HG03066 (cell line): Measurements from ENCODE around the gene UBE3B.
"Not testable (repeated sequence)": the region's sequence is repeated elsewhere in the genome, so short reads cannot be mapped to it uniquely, and the experiment has no call there.

Source experiments
- ATAC-seq: cut with Tn5 transposase; IDR thresholded peaks from one replicate; pipeline ENCODE4 v1.9.1; 2021; ENCODE audit warnings: low read depth; ENCODE audit not compliant: unreplicated experiment

The UBE3B gene

DNA sequence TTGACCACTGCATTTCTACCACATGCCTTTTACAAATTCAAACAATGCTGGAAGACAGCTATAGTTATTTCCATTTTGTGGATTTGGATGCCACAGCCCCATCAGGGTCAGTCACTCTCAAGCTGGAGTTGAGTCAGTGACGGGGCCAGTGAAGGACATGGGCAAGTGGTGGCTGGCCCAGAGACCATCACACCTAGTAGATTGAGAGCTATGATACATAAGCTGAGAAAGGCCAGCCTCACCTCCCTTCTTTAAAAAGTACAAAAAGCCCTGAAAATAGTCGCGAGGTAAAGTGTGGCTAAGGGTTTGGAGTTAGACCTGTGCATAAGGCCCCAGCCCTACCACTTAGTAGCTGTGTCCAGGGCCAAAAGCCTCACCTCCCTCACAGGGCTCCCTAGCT is 4.4 kb upstream of the UBE3B start:
- ATAC-seq, result no peak

DNA sequence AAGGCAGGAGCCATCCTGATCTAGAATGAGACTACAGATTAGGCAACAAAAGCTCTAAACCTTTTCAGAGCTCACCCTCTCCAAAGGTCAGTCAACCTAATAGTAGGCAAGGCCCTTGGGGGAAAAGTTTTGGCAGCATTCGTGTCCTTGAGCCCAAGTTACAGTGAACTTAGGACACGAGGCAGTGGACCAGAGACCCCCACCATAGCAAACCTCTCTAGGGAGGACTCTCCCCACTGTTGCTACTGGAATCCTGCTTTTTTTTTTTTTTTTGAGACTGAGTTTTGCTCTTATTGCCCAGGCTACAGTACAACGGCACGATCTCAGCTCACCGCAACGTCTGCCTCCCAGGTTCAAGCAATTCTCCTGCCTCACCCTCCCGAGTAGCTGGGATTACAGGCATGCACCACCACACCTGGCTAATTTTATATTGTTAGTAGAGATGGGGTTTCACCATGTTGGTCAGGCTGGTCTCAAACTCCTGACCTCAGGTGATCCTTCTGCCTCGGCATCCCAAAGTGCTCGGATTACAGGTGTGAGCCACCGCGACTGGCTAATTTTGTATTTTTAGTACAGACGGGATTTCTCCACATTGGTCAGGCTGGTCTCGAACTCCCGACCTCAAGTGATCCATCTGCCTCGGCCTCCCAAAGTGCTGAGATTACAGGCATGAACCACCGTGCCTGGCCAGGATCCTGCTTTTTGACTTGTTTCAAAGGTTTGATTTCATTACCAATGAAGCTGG is 3.7 kb upstream of the UBE3B start:
- not testable (repeated sequence) for ATAC-seq

DNA sequence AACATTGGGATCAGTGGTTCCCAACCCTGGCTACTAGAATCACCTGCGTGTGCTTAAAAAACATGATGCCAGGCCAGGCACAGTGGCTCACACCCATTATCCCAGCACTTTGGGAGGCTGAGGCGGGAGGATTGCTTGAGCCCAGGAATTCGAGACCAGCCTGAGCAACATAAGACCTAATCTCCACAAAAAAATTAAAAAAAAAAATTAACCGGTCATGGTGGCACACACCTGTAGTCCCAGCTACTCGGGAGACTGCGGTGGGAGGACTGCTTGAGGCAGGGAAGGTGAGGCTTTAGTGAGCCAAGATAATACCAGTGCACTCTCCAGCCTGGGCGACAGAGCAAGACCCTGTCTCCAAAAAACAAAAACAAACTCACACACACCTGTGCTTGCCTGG is 2.3 kb upstream of the UBE3B start:
- no peak for ATAC-seq

DNA sequence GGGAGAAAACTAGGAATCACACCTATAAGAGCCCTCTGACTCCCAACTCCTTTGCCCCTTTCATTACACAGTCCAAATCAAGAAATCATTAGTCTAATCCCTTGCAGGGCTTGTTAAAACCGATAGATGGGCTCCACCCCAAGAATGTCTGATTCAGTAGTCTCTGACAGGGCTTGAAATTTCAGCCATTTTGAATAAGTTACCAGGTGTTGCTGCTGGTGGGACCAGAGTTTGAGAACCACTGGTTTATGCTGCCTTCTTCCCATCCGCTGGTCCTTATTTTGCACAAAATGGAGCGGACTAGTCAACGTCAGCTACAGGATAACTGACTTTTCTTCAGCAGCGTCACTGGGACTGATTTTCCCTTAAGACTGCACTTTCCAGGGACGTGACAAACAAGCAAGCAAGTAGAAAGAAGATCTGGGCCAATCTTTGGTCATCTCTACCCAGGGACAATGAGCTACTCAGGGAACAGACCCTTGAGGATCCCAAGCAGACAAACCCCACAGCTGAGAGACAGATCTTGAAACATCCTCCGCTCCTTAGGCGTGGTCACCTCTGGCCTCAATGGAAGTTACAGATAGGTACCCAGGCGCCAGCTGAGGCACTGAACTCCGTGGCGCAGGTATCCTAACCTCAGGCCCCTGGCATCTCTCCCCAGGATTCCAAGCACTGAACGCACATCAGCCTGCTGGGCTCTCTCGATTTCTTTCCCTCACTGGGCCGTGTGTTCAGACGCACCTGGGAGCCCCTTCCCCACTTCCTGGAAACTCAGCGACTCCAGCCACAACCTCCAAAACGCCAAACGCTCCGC is 1.2 kb upstream of the UBE3B start:
- no peak for ATAC-seq

DNA sequence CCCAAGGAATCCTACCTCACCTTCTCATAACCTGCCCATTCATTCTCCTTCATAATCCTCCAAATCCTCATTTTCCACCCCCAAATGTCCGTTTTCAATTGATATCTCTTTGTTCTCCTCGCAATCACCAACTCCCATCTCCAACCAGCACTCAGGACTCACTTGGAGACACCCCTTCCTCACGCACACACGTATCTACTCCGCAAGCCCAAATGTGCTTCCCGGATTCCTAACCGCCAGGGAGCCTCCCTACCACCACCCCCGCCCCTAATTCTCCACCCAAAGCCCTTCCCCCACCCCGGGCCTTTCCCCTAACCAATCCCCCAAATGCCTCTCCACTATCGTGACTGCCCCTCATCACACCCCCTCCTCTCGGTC is 638 bp upstream of the UBE3B start:
- ATAC-seq, result no peak

DNA sequence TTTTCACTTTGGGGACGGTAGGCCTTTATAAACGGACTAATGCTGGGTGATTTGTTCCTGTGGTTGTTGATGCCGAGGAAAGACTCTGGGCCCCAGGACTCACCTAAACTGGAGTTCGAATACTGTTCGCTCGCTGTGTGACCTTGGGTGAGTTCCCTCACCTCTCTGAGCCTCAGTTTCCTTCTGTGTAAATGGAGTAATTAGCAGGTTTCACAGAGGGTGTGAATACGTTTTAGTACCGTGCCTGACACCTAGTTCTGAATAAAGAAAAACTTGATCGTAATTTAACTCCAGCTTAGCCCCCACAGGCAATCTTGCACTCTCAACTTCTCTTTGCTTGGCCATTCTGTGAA is 505 bp downstream of the UBE3B start:
- no peak for ATAC-seq

DNA sequence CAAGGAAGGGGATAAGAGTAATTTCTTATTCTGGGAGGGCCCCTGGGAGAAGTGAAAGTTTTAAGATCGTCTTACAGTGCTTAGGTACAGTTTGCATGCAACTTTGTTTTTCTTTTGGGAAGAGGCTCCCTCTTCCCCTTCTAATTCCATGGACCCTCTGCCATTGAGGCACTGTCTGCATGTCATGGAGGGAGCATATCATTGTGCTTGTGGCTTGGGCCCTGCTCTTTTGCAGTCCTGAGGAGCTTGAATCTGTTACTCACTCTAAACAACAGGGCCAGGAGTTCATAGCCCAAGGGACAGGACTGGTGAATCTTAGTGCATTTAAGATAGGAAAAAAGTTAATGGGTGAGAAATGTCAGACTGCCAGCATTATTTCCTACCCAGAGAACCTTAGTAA is 2.3 kb downstream of the UBE3B start:
- no peak for ATAC-seq

DNA sequence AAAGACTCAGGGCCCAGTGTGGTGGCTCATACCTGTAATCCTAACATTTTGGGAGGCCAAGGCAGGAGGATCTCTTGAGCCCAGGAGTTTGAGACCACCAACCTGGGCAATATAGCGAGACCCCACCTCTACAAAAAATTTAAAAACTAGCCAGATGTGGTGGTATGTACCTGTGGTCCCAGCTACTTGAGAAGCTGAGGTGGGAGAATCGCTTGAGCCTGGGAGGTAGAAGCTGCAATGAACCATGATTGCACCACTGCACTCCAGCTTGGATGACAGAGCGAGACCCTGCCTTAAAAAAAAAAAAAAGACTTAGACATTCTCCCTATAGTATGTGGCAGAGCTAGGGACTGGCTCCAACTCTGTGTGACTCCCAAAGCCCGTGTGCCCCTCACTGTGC is 2.9 kb downstream of the UBE3B start:
- no peak for ATAC-seq

DNA sequence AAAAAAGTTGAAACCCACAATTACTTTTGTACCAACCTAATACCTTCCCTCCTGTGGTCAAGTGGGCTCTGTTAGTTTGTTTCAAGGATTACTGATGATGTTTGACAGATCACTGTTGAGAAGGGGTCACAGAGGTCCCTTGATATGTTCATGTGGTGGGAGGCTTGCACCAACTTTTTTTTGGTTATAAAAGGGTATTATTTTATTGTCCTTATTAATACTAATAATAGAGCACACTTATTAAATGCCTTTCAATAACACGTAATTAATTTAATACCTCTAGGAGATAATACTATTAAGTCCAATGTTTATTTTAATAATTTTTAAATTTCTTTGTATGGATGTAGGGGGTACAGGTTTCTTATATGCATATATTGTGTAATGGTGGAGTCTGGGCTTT is 4.4 kb downstream of the UBE3B start:
- ATAC-seq, result no peak

DNA sequence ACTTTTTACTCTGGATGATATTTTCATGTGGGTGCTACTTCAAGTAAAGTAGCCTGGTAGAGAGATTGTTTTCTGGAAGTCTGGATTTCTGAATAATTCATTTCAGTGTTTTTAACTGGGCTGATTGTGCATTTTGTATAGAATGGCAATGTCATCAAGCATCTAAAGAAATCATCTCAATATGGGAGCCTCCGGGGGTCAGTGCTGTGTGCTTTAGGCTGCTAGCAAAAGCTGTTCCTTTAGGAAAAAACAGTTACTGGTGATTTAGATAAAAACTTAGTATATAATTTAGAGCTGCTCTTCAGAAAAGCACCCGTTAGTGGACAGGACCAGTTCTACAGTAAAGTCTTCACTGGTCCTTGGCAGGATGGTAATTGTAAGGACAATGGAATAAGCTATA is 5.1 kb downstream of the UBE3B start:
- no peak for ATAC-seq

DNA sequence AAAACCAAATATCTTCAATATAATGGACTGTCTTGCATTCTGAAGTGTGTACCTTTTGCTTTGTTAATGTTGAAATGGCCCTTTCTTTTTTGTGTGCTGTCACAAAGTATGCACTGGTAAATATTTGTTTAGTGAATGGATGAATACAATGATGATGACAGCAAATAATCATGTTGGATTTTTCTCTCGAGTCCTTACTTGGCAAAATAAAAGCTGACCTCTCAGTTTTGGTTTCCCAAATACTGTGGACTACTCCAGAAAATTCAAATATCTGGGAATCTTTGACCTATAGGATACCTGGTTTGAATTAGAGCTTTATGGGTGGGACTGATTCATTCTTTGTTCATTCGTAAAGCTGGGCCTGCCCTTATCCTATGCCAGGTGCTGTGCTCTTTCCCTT is 5.5 kb downstream of the UBE3B start:
- ATAC-seq, result no peak

DNA sequence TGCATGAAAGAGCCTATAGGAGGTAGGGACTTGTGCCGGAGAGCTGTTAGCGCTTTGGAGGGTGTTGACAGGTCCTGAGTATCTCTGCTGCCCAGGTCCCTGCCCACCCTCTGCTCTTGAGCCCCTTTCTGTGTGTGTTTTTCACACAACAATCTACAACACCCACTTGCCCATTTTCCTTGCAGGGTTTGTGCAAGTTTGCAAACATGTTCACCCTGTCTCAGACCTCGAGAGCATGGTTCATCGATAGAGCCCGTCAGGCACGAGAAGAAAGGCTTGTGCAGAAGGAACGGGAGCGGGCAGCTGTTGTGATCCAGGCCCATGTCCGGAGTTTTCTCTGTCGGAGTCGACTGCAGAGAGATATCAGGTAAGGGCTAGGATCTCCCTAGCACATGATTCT is 5.9 kb downstream of the UBE3B start:
- ATAC-seq, result no peak

DNA sequence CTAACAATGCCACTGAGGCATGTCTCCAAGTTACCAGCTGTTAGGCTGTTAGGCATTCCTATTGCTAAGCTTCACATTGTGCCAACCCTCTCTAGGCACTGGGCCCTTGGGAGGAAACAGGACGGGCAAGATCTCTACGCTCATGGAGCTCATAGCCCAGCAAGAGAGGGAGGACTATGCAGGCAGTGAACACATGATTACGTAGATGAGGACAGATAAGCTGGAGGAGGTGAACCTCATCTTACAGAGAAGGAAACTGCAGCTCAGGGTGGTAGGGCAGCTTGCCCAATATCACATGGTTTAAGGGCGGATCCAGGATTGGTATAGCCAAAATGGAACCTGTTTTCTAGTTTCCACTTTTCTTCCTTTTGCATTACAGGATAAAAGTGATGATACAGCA is 7.8 kb downstream of the UBE3B start:
- ATAC-seq, result no peak

DNA sequence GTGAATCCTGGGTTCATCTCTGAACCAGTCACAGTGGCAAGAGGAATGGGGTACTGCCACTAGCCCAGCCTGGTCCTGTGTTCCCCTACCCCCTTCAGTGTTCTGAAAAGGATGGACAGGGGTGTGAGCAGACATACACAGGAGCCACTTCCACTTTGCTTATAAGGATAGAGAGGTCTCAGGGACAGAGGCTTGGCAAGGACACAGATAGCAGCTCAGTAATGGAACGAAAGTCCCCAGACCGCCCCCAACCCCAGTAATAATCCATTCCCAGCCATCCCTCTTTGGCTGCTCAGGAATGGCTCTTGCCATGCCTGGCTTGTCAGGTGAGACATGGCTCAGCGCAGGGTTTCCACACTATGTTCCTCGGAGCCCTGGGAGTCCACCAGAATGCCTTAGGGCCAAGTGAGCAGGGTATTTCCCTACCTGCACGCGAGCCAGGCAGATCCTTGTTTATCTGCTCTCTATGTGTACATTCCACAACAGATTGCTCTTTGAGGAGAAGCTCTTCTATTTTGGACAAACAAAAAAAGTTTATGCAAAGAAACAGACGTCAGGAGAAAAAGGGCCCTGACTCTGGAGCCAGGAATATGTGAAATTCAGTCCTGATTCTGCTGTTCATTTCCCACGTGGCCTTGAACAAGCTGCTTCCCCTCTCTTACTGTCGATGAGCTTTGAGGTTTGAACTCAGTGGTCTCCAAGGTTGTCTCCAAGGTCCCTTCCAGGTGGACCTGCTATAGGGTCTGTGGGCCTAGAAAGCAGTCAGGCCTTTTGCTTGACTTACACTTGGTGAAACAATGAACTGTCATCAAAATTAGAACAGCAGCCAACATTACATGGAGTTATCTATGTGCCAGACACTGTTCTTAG is 10.0 kb downstream of the UBE3B start:
- no peak for ATAC-seq

DNA sequence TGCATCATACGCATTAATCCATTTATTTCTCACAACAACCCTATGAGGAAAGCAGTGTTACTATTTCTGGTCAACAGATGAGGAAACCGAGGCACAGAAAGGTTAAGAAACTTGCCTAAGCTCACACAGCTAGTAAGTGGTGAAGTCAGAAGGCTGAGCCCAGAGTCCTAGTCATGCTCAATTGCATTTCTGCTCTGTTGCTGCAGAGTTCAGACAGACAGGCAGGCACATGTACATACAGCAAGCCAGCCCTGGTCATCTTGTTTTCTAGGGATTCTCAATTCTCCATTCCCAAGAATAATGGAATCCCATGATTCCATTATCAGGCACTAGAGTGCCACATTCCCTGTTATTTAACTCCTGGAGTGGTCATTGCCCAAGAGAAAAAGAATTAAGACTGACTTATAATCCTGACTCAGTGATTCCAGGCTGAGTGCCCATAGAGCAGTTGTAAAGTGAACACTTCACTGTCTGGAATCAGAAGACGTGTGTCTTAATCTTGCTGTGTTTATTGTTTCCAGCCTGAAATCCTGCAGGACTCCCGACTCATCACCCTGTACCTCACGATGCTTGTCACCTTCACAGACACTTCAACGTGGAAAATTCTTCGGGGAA is 10.7 kb downstream of the UBE3B start:
- no peak for ATAC-seq

DNA sequence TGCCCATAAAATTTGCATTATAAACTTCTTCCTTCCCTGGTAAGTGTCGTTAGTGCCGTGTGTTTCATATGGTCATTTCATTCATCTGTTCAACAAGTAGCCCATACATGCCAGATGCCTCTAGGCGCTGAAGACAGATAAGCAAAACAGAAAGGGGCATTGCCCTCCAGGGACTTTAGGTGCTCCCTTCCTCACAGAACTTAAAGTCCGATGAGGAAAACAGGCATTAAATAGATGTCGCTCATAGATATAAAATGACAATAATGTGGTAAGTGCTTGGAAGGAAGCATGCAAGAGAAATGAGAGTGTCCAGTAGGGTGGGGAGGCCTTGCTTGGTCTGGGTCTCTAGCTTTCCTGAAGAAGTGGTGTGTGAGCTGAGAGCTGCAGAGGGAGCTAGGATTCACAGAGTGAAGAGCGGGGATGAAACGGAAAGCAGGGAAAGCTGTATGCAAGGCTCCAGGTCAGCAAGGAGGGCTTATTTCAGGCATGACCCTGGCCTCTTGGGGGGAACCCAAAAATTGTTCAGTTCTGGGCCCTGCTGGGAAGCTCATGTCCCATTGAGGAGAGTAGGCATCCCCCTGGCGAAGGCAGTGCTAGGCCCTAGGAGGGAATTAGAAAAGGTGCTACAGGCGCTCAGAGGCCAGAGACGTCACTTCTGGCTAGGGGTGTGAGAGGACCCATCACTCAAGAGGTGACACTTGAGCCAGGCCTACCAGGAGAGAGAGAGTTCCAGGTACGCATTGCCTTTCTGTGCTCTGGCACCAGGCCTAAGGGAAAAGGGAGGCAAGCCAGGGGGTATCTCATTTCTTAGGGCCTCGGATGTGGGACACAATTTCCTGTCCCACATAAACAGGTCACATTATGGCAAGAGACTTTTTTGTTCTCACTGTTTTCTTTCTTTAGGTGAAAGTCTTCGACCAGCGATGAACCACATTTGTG is 11.9 kb downstream of the UBE3B start:
- ATAC-seq, result no peak

DNA sequence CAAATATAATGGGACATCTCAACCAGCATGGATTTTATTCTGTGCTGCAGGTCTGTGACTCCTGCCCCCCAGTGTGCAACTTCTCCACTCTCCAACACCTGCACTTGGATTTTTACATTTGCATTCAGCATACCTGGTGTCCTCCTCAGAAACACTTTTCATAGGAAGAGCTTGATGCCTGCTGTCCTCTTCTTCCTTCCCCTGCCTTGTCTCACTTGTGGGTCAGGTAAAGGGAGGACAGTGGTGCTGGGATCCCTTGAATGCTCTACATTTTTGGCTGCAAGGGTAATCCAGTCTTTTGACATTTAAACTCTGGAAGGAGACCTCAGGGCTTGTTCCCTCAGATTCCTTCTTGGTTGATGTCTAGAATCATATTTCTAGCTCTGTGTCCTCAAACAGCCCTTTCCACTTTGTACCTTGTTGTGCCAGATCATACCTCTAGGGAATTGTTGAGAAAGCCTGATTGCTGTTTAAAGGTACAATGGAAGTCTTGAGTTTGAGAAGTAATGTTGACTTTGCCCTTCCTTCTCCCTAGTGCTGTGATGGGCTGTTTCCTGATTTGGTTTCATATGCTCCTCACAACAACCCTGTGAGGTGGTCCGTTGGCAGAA is 12.6 kb downstream of the UBE3B start:
- ATAC-seq, result no peak

DNA sequence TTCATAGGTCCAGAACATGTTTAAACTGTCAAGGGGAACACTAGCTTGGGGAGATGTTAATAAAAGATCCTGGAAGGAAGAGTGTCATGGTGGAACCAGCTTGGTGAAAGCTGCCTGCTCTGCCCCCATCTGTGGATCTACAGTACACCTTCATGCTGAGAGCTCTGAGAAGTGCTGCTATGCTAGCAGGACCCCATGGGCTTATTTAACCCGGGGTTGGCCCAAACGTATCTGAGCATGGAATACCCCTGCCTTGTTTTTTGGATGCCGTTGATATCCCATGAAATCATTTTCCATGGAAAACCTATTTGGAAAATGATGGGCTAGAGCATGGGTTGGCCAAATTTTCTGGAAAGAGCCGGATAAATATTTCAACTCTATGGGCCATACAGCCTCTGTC is 14.2 kb downstream of the UBE3B start:
- no peak for ATAC-seq

DNA sequence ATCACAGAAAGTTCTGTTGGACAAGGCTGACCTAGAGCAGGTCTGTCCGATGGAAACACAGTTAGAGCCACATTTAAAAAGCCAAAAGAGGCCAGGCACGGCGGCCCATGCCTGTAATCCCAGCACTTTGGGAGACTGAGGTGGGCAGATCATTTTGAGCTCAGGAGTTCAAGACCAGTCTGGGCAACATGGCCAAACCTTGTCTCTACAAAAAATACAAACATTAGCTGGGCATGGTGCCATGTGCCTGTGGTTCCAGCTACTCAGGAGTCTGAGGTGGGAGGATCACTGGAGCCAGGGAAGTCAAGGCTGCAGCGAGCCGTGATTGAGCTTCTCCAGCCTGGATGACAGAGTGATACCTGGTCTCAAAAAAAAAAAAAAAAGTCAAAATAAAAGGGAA is 14.9 kb downstream of the UBE3B start:
- no peak for ATAC-seq

DNA sequence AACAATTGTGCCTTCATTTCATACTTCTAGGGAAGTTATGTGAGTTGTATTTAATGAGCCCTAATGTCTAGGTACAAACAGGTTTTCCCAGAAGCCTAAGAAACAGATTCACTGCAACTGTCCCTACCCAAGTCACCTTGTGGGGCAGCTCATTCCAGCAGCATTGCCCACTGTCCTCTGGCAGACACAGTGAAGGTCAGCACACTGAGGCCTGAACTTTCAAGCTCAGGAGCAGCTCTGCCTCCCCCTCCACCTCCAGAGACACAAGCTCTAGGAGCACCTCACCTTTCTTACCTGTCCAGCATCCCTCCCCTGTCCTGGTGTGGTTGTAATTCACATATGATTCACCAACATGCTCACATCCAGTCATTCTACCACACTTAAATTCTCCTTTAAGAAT is 15.7 kb downstream of the UBE3B start:
- ATAC-seq, result no peak
